DND-41 (cell line): ENCODE measurements around the gene NUPR1.

Source experiments
- ATAC-seq: fragments of 200-7000 bp; cut with Tn5 transposase; 3 replicates; pipeline ENCODE4 v1.9.1; 2021; ENCODE audit warnings: low read depth; ENCODE audit not compliant: insufficient read depth
- DNase-seq: peaks from one replicate; pipeline ENCODE4 v3.0.0-alpha.2; 2020
- H2AFZ ChIP-seq: 2 replicates; pipeline ENCODE4 v1.6.0; 2012; ENCODE audit warnings: low read depth, low read length
- H3K27ac ChIP-seq: 2 replicates; pipeline ENCODE4 v1.5.1; 2012; ENCODE audit warnings: low read length, inconsistent platforms
- H3K27me3 ChIP-seq: fragments of 200-600 bp; sonication (generic); 2 replicates; pipeline ENCODE4 v1.6.0; 2012; ENCODE audit warnings: low read length, mild to moderate bottlenecking, inconsistent platforms; ENCODE audit not compliant: insufficient read depth, poor library complexity
- H3K36me3 ChIP-seq: 2 replicates; pipeline ENCODE4 v1.5.1; 2012; ENCODE audit warnings: low read length, inconsistent platforms; ENCODE audit not compliant: insufficient read depth
- H3K4me1 ChIP-seq: 2 replicates; pipeline ENCODE4 v1.5.1; 2012; ENCODE audit warnings: mild to moderate bottlenecking, low read length; ENCODE audit not compliant: insufficient read depth
- H3K4me2 ChIP-seq: 2 replicates; pipeline ENCODE4 v1.6.0; 2012; ENCODE audit warnings: mild to moderate bottlenecking, moderate library complexity, low read length, inconsistent platforms; ENCODE audit not compliant: insufficient read depth
- H3K4me3 ChIP-seq, 2 experiments: fragments of 200-600 bp in 1 of 2; shearing (Covaris generic) in 1 of 2; 2 replicates each; pipeline ENCODE4 v1.5.1; 2012 to 2016; ENCODE audit warnings: inconsistent platforms in 2 of 2, low read length in 2 of 2, mild to moderate bottlenecking in 2 of 2, low read depth in 1 of 2, moderate library complexity in 1 of 2
- H3K79me2 ChIP-seq: 2 replicates; pipeline ENCODE4 v1.6.0; 2012; ENCODE audit warnings: low read length, inconsistent platforms; ENCODE audit not compliant: insufficient read depth
- H3K9ac ChIP-seq: 2 replicates; pipeline ENCODE4 v1.6.0; 2012; ENCODE audit warnings: low read depth, mild to moderate bottlenecking, inconsistent platforms, low read length, moderate library complexity
- H3K9me3 ChIP-seq: 2 replicates; pipeline ENCODE4 v1.5.1; 2012; ENCODE audit warnings: low read length, moderate library complexity, mild to moderate bottlenecking, inconsistent platforms; ENCODE audit not compliant: insufficient read depth, severe bottlenecking
- H4K20me1 ChIP-seq: 2 replicates; pipeline ENCODE4 v1.6.0; 2012; ENCODE audit warnings: low read length; ENCODE audit not compliant: insufficient read depth
- EZH2 ChIP-seq: IDR thresholded peaks from 3 replicates; pipeline ENCODE4 v1.6.1; 2012; ENCODE audit warnings: borderline replicate concordance, low read depth, mild to moderate bottlenecking, moderate library complexity, low read length, inconsistent platforms; ENCODE audit not compliant: severe bottlenecking
- TF ChIP-seq, protein P1 (sequence below): IDR thresholded peaks from 2 replicates; pipeline ENCODE4 v1.5.1; 2012; ENCODE audit warnings: borderline replicate concordance, low read length, moderate library complexity, mild to moderate bottlenecking; ENCODE audit not compliant: poor library complexity, severe bottlenecking; ENCODE audit errors: extremely low read depth

The NUPR1 gene

DNA sequence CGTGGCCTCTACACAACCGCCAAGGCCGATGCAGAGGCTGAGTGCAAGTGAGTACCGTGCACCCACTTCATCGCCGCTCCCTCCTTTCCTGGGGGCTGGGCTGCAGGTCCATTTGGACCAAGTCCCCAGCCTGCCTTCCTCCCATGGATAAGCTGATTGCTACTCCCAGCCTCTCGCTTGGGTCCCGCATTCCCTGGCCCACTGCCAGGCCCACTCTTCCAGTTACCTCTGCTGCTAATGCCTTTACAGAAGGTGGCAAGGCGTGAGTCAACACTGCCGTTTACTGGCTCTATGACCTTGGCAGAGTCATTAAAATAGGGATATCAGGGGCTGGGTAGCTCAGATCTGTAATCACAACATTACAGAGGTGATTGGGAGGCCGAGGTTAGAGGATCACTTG is 46.9 kb upstream of the NUPR1 start:
- DNase-seq (no peak), ATAC-seq (no peak)
- no peak for TF ChIP-seq EZH2
- TF ChIP-seq, protein P1, sequence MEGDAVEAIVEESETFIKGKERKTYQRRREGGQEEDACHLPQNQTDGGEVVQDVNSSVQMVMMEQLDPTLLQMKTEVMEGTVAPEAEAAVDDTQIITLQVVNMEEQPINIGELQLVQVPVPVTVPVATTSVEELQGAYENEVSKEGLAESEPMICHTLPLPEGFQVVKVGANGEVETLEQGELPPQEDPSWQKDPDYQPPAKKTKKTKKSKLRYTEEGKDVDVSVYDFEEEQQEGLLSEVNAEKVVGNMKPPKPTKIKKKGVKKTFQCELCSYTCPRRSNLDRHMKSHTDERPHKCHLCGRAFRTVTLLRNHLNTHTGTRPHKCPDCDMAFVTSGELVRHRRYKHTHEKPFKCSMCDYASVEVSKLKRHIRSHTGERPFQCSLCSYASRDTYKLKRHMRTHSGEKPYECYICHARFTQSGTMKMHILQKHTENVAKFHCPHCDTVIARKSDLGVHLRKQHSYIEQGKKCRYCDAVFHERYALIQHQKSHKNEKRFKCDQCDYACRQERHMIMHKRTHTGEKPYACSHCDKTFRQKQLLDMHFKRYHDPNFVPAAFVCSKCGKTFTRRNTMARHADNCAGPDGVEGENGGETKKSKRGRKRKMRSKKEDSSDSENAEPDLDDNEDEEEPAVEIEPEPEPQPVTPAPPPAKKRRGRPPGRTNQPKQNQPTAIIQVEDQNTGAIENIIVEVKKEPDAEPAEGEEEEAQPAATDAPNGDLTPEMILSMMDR, result no peak
- Histone ChIP-seq H3K27ac (no peak overlapping the region), H2AFZ (no peak overlapping the region), H3K79me2 (no peaks in the 10 kb centered on the region), H3K4me1 (no peaks in the 10 kb centered on the region), H3K9ac (no peak overlapping the region), H4K20me1 (no peaks in the 10 kb centered on the region), H3K9me3 (no peaks in the 10 kb centered on the region), H3K27me3 (no peaks in the 10 kb centered on the region), H3K4me3 (no peak overlapping the region), H3K4me2 (no peak overlapping the region), H3K36me3 (peaks cover 72% of the 10 kb centered on the region)

DNA sequence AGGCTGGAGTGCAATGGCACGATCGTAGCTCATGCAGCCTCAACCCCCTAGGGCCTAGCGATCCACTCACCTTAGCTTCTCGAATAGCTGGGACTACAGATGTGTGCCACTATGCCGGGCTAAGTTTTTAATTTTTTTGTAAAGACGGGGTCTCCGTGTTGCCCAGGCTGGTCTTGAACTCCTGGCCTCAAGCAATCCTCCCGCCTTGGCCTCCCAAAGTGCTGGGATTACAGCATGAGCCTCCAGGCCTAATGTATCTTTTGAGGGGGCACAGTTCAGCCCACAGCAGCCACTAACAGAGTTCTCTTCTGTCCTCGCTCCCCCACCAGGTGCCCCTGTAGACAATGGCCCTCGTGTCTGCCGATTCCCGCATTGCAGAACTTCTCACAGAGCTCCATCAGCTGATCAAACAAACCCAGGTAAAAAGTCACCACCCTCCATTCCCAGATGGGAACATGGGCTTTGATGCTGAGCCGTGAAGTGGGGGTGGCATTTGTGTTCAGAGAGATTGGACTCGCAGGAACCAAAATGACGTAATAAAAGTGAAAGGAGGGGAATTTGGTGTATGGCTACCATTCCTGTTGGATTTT is 42.0 kb upstream of the NUPR1 start:
- peaks cover 16% of the 10 kb centered on the region; the same call in 1 of the 2 replicates for H3K79me2 ChIP-seq
- DNase-seq (no peak), ATAC-seq (no peak)
- peaks cover 43% of the 10 kb centered on the region for H3K36me3 ChIP-seq
- no peak overlapping the region for H3K9ac ChIP-seq
- H3K4me3 ChIP-seq, result no peak overlapping the region
- peaks cover under 1% of the 10 kb centered on the region; the same call in 1 of the 2 replicates for H4K20me1 ChIP-seq
- H3K9me3 ChIP-seq, result no peaks in the 10 kb centered on the region
- H2AFZ ChIP-seq, result no peak overlapping the region
- no peaks in the 10 kb centered on the region for H3K27me3 ChIP-seq
- no peaks in the 10 kb centered on the region for H3K4me1 ChIP-seq
- no peak for TF ChIP-seq EZH2
- TF ChIP-seq, protein P1, result no peak
- no peak overlapping the region for H3K4me2 ChIP-seq
- no peak overlapping the region for H3K27ac ChIP-seq

DNA sequence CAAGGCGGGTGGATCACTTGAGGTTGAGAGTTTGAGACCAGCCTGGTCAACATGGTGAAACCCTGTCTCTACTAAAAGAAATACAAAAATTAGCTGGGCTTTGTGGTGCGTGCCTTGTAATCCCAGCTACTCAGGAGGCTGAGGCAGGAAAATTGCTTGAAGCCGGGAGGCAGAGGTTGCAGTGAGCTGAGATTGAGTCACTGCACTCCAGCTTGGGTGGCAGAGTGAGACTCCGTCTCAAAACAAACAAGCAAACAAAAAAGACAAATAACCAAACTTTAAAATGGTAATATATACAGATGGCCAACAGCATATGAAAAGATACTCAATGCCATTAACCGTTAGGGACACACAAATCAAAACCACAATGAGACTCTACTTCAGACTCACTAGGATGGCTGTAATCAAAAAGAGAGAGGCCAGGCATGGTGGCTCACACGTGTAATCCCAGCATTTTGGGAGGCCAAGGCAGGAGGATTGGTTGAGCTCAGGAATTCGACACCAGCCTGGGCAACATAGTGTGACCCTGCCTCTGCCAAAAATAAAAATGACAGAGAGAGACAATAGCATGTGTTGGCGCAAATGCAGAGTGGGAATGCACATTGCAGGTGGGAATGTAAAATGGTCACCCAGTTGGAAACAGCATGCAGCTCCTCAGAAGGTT is 36.8 kb upstream of the NUPR1 start:
- ATAC-seq (no peak), DNase-seq (no peak)
- Histone ChIP-seq H3K4me3 (no peak overlapping the region), H3K9me3 (no peaks in the 10 kb centered on the region), H3K27me3 (no peaks in the 10 kb centered on the region), H3K4me1 (no peaks in the 10 kb centered on the region), H3K36me3 (peaks cover 10% of the 10 kb centered on the region; the same call in 1 of the 2 replicates), H3K79me2 (peaks cover 56% of the 10 kb centered on the region), H2AFZ (no peak overlapping the region), H3K4me2 (no peak overlapping the region), H4K20me1 (peaks cover 27% of the 10 kb centered on the region), H3K9ac (no peak overlapping the region), H3K27ac (no peak overlapping the region)
- TF ChIP-seq EZH2, result no peak
- TF ChIP-seq, protein P1, result no peak
